SK-N-SH (cell line): ENCODE data around the gene NUP35. TPM values are rescaled to one million over a fixed set of nuclear protein-coding genes. Genes with fewer than 3 reads are reported as not detected.

Source experiments
- CTCF ChIA-PET: fragments of 300-600, 350-600 bp; formaldehyde crosslinking; extraction: SDS; loops from one replicate; lab custom pipeline; 2021; lab: Yijun Ruan, JAX
- POLR2A ChIA-PET: fragments of 350-600 bp; sonication (Branson Sonifier 250); formaldehyde crosslinking; extraction: SDS; loops from one replicate; lab custom pipeline; 2020; ENCODE audit warnings: antibody characterized with exemption, inconsistent platforms; lab: Yijun Ruan, JAX
- DNase-seq: peaks from one replicate; pipeline ENCODE4 v3.0.0; 2012
- H2AFZ ChIP-seq: fragments of 200-600 bp; sonication (generic); 2 replicates; pipeline ENCODE4 v1.8.1; 2016; ENCODE audit warnings: antibody characterized with exemption, mild to moderate bottlenecking, low read depth
- H3F3A ChIP-seq: fragments of 200-600 bp; sonication (generic); replicated peaks from 2 replicates; pipeline ENCODE3; 2016; ENCODE audit warnings: antibody characterized with exemption, mild to moderate bottlenecking; ENCODE audit not compliant: insufficient read depth
- H3K27ac ChIP-seq, 2 experiments: fragments of 200-500 bp in 1 of 2; fragments of 200-600 bp in 1 of 2; sonication (Bioruptor generic) in 1 of 2; sonication (generic), shearing (Covaris generic) in 1 of 2; 2 replicates each; pipeline versions ENCODE4 v1.5.1 to v1.6.1; 2014 to 2016; ENCODE audit warnings: low read depth in 2 of 2, inconsistent platforms in 1 of 2, low read length in 1 of 2, mild to moderate bottlenecking in 1 of 2, mixed read lengths in 1 of 2
- H3K27me3 ChIP-seq: fragments of 200-600 bp; sonication (generic), shearing (Covaris generic); 2 replicates; pipeline ENCODE4 v1.6.1; 2016; ENCODE audit warnings: mixed run types; ENCODE audit not compliant: insufficient read depth
- H3K36me3 ChIP-seq, 2 experiments: fragments of 200-500 bp in 1 of 2; fragments of 200-600 bp in 1 of 2; sonication (Bioruptor generic) in 1 of 2; sonication (generic) in 1 of 2; replicated peaks in 1 of 2; 2 replicates each; pipeline versions ENCODE3 to v1.5.1; 2014 to 2016; ENCODE audit warnings: low read length in 1 of 2, mild to moderate bottlenecking in 1 of 2; ENCODE audit not compliant: insufficient read depth in 2 of 2, control insufficient read depth in 1 of 2
- H3K4me1 ChIP-seq, 2 experiments: fragments of 200-500 bp in 1 of 2; fragments of 200-600 bp in 1 of 2; sonication (Bioruptor generic) in 1 of 2; sonication (generic), shearing (Covaris generic) in 1 of 2; 2 replicates each; pipeline versions ENCODE4 v1.5.1 to v1.6.1; 2014 to 2016; ENCODE audit warnings: low read depth in 1 of 2, low read length in 1 of 2, mixed run types in 1 of 2; ENCODE audit not compliant: insufficient read depth in 2 of 2, control insufficient read depth in 1 of 2
- H3K4me2 ChIP-seq: fragments of 200-600 bp; sonication (generic), shearing (Covaris generic); 2 replicates; pipeline ENCODE4 v1.6.1; 2017; ENCODE audit warnings: mixed run types
- H3K4me3 ChIP-seq, 2 experiments: fragments of 200-500 bp in 1 of 2; fragments of 200-600 bp in 1 of 2; sonication (Bioruptor generic) in 1 of 2; sonication (generic), shearing (Covaris generic) in 1 of 2; 2 replicates each; pipeline versions ENCODE4 v1.5.1 to v1.8.1; 2014 to 2016; ENCODE audit warnings: low read depth in 2 of 2, inconsistent platforms in 1 of 2, low read length in 1 of 2, mild to moderate bottlenecking in 1 of 2, mixed read lengths in 1 of 2, moderate library complexity in 1 of 2
- H3K79me2 ChIP-seq: fragments of 200-600 bp; sonication (generic); 2 replicates; pipeline ENCODE4 v1.8.1; 2017; ENCODE audit warnings: mild to moderate bottlenecking; ENCODE audit not compliant: insufficient read depth
- H3K9ac ChIP-seq: fragments of 200-600 bp; sonication (generic); 2 replicates; pipeline ENCODE4 v1.6.1; 2017; ENCODE audit warnings: mixed run types
- H3K9me2 ChIP-seq: fragments of 200-600 bp; sonication (generic); 2 replicates; pipeline ENCODE4 v1.6.1; 2017; ENCODE audit warnings: mixed run types
- H3K9me3 ChIP-seq: fragments of 200-600 bp; sonication (generic); 2 replicates; pipeline ENCODE4 v1.6.1; 2017; ENCODE audit warnings: mixed run types, mild to moderate bottlenecking, moderate library complexity
- H4K20me1 ChIP-seq: fragments of 200-600 bp; sonication (generic); 2 replicates; pipeline ENCODE4 v1.6.1; 2017; ENCODE audit warnings: mild to moderate bottlenecking, mixed run types; ENCODE audit not compliant: insufficient read depth
- ELF1 ChIP-seq: IDR thresholded peaks from 2 replicates; pipeline ENCODE4 v1.4.0; 2012
- FOXJ3 ChIP-seq: sonication (generic); formaldehyde crosslinking; IDR thresholded peaks from 2 replicates; pipeline ENCODE4 v1.5.1; 2020; ENCODE audit warnings: mild to moderate bottlenecking, missing genetic modification reagents
- FOXM1 ChIP-seq: IDR thresholded peaks from 2 replicates; pipeline ENCODE4 v1.4.0; 2012; ENCODE audit warnings: low read depth, mild to moderate bottlenecking
- GABPA ChIP-seq: IDR thresholded peaks from 2 replicates; pipeline ENCODE4 v1.4.0; 2012; ENCODE audit warnings: low read depth, mild to moderate bottlenecking
- GATA2 ChIP-seq: sonication (generic); formaldehyde crosslinking; IDR thresholded peaks from 2 replicates; pipeline ENCODE4 v1.5.0; 2020; ENCODE audit warnings: mild to moderate bottlenecking, missing genetic modification reagents
- JUND ChIP-seq: IDR thresholded peaks from 2 replicates; pipeline ENCODE4 v1.4.0; 2012
- MXI1 ChIP-seq: IDR thresholded peaks from 2 replicates; pipeline ENCODE4 v1.6.1; 2012; ENCODE audit warnings: mild to moderate bottlenecking, low read depth, low read length, improper control_type of control experiment
- NRF1 ChIP-seq: IDR thresholded peaks from 2 replicates; pipeline ENCODE4 v1.6.1; 2012; ENCODE audit warnings: low read depth, mild to moderate bottlenecking, low read length
- POLR2AphosphoS5 ChIP-seq: IDR thresholded peaks from 2 replicates; pipeline ENCODE4 v1.6.1; 2012; ENCODE audit warnings: low read depth, low read length
- RCOR1 ChIP-seq: fragments of 150-350 bp; IDR thresholded peaks from 2 replicates; pipeline ENCODE4 v1.6.1; 2017; ENCODE audit warnings: antibody characterized with exemption, low read length
- TAF1 ChIP-seq: IDR thresholded peaks from 2 replicates; pipeline ENCODE4 v1.6.1; 2012; ENCODE audit warnings: low read depth, mild to moderate bottlenecking, low read length, moderate library complexity, borderline replicate concordance
- YY1 ChIP-seq: IDR thresholded peaks from 2 replicates; pipeline ENCODE4 v1.4.0; 2012; ENCODE audit warnings: low read depth, mild to moderate bottlenecking
- WGBS: methylation state at CpG from one replicate; pipeline ENCODE4 v1.1.6; 2017; ENCODE audit warnings: low lambda C conversion rate; 5-methylcytosine and 5-hydroxymethylcytosine counted together
- polyA plus RNA-seq, 3 experiments: library from polyadenylated mRNA; depleted of rRNA; stranded (reverse); fragments of >200 nt; gene quantifications; 2 replicates each; pipeline ENCODE4 v1.2.3, GENCODE V29; 2012
- TF ChIP-seq, protein P1 (sequence below): IDR thresholded peaks from 2 replicates; pipeline ENCODE4 v1.4.0; 2012; ENCODE audit warnings: low read depth, borderline replicate concordance
- TF ChIP-seq, protein P2 (sequence below): fragments of 150-350 bp; IDR thresholded peaks from 2 replicates; pipeline ENCODE4 v1.6.1; 2016; ENCODE audit warnings: mild to moderate bottlenecking, low read depth, low read length
- TF ChIP-seq, protein P3 (sequence below): fragments of 150-350 bp; IDR thresholded peaks from 2 replicates; pipeline ENCODE4 v1.6.1; 2017; ENCODE audit warnings: antibody characterized with exemption, low read length, low read depth, borderline replicate concordance
- TF ChIP-seq, protein P4 (sequence below): IDR thresholded peaks from 2 replicates; pipeline ENCODE4; 2012

Gene NUP35
- polyA plus RNA-seq, 1 of the 3 experiments (the other 2 are of a cell fraction) = 9.1 TPM

DNA sequence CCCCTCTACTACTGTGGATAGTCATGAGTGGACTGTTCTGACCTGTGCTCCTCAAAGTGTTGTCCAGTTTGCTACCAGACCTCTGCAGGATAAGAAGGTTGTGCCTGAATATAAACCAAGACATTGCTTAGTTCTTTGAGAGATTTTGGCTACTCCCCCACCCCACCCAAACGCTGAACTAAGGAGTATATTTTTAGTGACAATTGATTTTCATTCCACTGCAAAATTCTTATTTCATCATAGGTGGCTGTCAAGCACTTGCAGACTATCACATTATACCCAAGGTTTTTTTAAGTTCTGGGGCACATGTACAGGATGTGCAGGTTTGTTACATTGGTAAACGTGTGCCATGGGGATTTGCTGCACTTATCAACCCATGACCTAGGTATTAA is 32.3 kb upstream of the NUP35 start:
- Histone ChIP-seq H3K9me2 (no peaks in the 10 kb centered on the region), H3K79me2 (no peaks in the 10 kb centered on the region), H3F3A (no peaks in the 10 kb centered on the region), H3K4me3 (no peak overlapping the region), H3K9me3 (no peaks in the 10 kb centered on the region), H3K27me3 (no peaks in the 10 kb centered on the region), H3K9ac (no peak overlapping the region), H3K4me1 (peaks cover 0 to 7% of the 10 kb centered on the region in 2 experiments; a peak in 2 of 4 replicates), H2AFZ (no peak overlapping the region), H3K36me3 (no peaks in the 10 kb centered on the region), H3K27ac (no peak overlapping the region), H4K20me1 (no peaks in the 10 kb centered on the region), H3K4me2 (no peak overlapping the region)
- TF ChIP-seq, protein P1, sequence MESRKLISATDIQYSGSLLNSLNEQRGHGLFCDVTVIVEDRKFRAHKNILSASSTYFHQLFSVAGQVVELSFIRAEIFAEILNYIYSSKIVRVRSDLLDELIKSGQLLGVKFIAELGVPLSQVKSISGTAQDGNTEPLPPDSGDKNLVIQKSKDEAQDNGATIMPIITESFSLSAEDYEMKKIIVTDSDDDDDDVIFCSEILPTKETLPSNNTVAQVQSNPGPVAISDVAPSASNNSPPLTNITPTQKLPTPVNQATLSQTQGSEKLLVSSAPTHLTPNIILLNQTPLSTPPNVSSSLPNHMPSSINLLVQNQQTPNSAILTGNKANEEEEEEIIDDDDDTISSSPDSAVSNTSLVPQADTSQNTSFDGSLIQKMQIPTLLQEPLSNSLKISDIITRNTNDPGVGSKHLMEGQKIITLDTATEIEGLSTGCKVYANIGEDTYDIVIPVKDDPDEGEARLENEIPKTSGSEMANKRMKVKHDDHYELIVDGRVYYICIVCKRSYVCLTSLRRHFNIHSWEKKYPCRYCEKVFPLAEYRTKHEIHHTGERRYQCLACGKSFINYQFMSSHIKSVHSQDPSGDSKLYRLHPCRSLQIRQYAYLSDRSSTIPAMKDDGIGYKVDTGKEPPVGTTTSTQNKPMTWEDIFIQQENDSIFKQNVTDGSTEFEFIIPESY = no peak
- TF ChIP-seq GABPA (no peak), RCOR1 (no peak), POLR2AphosphoS5 (no peak), MXI1 (no peak), FOXM1 (no peak), TAF1 (no peak), GATA2 (CRISPR knock-in tag) (no peak), JUND (no peak), FOXJ3 (CRISPR knock-in tag) (no peak), YY1 (no peak), ELF1 (no peak), NRF1 (no peak)
- TF ChIP-seq, protein P2, sequence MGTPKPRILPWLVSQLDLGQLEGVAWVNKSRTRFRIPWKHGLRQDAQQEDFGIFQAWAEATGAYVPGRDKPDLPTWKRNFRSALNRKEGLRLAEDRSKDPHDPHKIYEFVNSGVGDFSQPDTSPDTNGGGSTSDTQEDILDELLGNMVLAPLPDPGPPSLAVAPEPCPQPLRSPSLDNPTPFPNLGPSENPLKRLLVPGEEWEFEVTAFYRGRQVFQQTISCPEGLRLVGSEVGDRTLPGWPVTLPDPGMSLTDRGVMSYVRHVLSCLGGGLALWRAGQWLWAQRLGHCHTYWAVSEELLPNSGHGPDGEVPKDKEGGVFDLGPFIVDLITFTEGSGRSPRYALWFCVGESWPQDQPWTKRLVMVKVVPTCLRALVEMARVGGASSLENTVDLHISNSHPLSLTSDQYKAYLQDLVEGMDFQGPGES = no peak
- TF ChIP-seq, protein P3, sequence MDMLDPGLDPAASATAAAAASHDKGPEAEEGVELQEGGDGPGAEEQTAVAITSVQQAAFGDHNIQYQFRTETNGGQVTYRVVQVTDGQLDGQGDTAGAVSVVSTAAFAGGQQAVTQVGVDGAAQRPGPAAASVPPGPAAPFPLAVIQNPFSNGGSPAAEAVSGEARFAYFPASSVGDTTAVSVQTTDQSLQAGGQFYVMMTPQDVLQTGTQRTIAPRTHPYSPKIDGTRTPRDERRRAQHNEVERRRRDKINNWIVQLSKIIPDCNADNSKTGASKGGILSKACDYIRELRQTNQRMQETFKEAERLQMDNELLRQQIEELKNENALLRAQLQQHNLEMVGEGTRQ = no peak
- TF ChIP-seq, protein P4, sequence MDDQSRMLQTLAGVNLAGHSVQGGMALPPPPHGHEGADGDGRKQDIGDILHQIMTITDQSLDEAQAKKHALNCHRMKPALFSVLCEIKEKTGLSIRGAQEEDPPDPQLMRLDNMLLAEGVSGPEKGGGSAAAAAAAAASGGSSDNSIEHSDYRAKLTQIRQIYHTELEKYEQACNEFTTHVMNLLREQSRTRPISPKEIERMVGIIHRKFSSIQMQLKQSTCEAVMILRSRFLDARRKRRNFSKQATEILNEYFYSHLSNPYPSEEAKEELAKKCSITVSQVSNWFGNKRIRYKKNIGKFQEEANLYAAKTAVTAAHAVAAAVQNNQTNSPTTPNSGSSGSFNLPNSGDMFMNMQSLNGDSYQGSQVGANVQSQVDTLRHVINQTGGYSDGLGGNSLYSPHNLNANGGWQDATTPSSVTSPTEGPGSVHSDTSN = no peak
- no peak for DNase-seq
- ChIA-PET CTCF (no interaction called here), POLR2A (no interaction called here)
- WGBS = 96% methylated on average over 2 of the region's 2 CpGs
